GM18858 (cell line): ENCODE measurements around the gene DNAJC22.
"Not testable (repeated sequence)": the region's sequence is repeated elsewhere in the genome, so short reads cannot be mapped to it uniquely, and the experiment has no call there.

Experiments used
- ATAC-seq: cut with Tn5 transposase; IDR thresholded peaks from one replicate; pipeline ENCODE4 v1.9.1; 2021; ENCODE audit not compliant: unreplicated experiment

The DNAJC22 gene

DNA sequence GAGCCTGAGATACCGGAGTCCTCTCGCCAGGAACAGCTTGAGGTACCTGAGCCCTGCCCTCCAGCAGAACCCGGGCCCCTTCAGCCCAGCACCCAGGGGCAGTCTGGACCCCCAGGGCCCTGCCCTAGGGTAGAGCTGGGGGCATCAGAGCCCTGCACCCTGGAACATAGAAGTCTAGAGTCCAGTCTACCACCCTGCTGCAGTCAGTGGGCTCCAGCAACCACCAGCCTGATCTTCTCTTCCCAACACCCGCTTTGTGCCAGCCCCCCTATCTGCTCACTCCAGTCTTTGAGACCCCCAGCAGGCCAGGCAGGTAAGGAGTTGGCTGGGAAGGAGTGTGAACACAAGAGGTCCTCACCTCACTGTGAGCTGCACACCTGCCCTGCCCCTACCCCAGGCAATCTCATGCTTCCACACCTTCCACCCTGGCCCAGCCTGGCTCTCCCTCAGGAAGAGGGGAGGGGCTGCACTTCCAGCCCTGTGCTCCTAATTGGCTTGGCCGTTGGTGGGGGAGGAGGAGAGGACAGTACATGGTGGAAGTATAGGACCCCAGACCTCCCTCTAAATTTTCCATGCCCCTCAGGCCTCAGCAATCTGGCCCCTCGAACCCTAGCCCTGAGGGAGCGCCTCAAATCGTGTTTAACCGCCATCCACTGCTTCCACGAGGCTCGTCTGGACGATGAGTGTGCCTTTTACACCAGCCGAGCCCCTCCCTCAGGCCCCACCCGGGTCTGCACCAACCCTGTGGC lies 15.9 kb upstream of the DNAJC22 start:
- ATAC-seq, result no peak

DNA sequence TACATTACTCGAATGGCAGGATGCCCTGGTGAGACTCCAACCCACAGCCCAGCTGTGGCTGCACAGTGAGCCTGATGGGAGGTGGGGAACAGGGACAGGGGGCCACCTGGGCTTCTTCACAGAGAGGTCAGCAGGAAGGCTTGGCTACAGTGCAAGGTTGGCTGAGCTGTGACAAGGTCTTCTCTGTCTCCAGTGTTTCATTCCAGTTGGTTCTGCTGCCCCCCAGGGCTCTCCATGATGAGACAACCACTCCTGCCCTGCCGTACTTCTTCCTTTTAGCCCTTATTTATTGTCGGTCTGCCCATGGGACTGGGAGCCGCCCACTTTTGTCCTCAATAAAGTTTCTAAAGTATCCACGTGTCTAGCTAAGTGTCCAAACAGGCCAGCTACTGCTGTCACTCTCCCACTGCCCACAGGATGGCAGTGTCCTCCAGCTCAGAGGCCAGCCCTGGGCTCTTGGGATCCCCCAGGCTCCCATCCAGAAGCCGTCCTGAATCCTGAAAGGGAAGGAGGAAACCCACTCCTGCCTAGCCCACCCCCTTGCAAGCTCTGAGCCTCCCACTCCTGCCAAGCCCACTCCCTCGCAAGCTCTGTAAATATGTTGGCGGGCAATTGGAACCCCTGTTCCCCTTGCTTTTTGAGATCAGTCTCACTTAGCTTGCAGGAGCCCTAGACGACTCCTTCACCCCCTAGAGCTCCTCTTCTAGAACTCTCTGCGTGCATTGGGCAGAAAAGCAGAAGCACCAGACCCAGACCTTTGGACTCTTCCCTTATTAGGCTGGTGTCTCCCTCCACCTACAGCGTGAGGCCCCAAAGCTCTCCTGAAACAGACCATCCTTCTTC lies 15.1 kb upstream of the DNAJC22 start:
- no peak for ATAC-seq

DNA sequence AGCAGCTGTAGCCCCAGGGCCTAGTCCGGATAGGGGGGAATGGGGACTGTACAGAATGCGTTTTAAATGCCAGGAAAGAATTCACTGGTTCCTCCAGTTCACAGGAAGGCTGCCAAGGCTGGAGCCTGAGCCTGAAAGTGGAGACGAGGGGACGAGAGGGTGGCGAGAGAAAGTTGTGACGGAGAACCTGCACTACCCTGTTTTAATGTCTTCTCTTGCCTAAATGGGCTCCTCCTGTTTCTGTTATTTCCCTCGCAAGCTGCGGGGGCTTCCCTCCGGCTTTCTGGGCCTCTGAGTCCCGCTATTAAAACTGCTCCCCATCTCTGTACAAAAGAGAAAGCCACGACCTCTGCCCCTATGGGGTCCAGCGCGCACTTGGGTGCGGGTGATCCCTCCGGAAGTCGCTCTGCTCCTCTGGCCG lies 14.2 kb upstream of the DNAJC22 start:
- no peak for ATAC-seq

DNA sequence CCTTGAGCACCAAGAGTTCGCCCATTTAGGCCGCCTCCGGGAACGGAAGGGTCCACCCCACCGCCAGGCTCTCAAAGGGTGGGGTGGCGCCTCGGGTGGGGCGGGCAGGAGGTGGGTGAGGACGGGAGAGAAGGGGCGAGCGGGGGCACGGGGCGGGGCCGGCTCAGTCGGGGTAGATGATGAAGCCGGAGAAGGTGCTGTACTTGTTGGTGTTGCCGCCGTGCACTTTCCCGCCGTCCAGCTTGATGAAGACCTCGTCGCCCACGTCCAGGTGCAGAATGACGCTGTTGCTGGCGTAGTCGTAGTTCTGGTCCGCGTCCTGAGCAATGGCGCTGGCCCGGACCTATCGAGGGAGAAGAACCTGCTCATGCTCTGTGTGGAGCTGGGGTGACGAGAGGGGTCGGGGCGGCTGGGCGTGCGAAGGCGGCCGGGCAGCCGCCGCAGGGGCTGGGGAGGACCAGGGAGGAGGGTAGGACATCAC lies 13.8 kb upstream of the DNAJC22 start:
- no peak for ATAC-seq

DNA sequence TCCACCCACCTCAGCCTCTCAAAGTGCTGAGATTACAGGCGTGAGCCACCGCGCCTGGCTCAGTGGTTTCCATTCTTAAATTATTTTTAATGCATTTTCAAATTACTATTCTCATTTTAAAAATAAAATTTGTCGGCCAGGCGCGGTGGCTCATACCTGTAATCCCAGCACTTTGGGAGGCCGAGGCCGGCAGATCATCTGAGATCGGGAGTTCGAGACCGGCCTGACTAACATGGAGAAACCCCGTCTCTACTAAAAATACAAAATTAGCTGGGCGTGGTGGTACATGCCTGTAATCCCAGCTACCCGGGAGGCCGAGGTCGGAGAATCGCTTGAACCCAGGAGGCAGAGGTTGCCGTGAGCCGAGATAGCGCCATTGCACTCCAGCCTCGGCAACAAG lies 12.9 kb upstream of the DNAJC22 start:
- not testable (repeated sequence) for ATAC-seq

GRCh38 chr12:49334226-49334625 lies 12.5 kb upstream of the DNAJC22 start:
- no peak for ATAC-seq

DNA sequence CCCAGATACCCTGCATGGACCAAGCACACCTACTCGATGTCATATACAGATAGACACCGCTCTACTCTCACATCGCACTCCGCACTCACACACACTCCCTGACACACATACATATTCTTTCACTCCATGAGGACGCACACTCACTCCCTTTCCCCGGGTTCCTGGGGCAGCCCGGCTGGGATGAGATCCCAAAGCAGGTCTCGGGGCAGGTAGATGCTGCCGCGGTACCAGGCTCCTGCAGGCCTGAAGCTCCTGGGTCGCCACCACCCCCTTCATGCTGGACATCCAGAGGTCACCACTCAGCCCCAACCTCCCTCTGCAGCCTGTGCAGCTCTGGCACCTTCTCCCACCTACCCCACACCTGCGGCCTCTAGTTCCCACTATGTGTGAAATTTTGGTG lies 12.0 kb upstream of the DNAJC22 start:
- ATAC-seq, result no peak

DNA sequence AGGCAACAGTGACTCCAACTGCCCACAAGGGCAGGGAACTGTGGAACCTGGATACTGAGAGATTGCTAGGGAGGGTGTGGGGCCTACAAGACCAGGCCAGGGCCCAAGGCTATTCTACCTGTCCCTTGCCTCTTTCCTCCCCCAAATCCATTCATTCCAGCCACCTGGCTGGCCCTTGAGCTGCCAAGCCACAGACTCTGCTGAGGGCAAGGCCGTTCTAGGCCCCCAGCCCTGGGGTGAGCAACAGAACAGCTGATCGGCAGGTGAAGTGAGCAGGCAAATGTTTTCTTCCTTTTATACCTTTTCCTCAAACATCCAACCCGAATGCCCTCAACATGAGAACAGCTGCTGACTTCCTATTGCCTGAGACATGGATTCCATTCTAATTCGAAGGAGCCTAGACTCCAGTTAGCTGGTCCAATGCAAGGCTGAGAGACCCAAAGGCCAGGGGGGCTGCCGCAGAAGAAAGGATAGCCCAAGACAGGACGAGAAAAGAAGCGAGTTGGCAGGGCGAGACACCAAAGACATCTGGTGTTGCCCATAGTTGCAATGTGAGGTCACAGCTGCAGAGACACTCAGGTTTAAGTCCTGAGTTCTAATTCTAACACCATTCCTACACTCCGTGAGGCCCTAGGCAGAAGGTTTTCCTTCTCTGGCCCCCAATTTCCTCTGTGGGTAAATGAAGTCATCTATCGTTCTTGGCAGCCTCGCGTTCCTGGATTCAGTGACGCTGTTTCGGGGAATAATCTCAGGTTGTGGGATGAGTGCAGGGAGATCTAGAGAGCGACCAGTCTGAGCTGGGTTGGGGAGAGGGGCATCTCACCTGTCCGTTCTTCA lies 11.4 kb upstream of the DNAJC22 start:
- ATAC-seq, result no peak

DNA sequence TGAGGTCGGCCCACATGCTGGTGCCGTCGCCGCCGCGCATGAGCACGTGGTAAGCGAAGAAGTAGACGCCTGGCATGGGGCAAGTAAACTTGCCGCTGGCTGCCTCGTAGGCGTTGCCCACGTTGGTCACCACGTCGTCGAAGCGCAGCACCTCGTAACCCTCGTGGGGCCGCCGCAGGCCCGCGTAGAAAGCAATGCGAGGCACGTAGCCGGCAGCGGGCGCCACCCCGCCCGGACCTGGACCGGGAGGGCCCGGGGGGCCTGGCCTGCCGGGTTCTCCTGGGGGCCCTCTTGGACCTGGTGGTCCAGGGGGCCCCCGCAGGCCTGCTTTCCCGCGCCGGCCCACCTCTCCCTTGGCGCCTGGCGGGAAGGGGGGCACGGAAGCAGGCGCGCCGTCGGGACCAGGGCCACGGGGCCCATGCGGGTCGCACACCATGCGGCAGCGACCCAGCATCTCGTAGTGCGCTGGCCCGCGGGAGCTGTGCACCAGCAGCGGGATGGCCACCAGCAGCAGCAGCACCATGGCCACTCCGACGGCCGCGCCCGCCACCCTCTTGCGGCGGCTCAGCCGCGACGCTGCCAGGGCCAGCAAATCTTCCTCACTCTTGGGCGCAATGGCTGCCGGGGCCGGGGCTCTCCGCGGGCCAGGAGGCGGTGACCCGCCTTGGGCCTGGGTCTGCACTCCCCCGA lies 10.6 kb upstream of the DNAJC22 start:
- no peak for ATAC-seq

- no peak for ATAC-seq
Measured at GRCh38 chr12:49336645-49337584, 9.8 kb upstream of the DNAJC22 start, which contains the start of gene C1QL4. TSS of gene C1QL4 (minus strand) at chr12:49337188. CDS start at chr12:49336477, 711 bp downstream.

- ATAC-seq, result no peak
Measured at GRCh38 chr12:49338830-49339463, 7.7 kb upstream of the DNAJC22 start.

DNA sequence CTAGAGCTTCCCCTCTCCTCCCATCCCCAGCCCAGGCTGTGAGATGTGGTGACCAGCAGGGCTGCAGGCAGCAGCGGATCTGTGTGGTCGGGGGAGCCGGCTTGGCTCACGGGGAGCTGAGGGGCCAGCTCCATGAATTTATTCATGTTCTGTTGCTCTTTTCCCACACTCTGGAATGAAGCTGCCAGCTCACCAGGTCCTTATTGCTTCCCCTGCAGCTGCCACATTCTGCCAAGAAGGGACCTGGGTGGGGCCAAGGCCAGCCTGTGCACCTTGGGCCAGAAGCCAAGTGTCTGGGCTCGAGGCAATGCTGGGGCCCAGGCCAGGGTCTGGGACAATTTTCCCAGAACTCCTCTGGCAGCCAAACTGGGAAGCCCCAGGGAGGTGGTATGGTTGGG lies 7.2 kb upstream of the DNAJC22 start:
- no peak for ATAC-seq

DNA sequence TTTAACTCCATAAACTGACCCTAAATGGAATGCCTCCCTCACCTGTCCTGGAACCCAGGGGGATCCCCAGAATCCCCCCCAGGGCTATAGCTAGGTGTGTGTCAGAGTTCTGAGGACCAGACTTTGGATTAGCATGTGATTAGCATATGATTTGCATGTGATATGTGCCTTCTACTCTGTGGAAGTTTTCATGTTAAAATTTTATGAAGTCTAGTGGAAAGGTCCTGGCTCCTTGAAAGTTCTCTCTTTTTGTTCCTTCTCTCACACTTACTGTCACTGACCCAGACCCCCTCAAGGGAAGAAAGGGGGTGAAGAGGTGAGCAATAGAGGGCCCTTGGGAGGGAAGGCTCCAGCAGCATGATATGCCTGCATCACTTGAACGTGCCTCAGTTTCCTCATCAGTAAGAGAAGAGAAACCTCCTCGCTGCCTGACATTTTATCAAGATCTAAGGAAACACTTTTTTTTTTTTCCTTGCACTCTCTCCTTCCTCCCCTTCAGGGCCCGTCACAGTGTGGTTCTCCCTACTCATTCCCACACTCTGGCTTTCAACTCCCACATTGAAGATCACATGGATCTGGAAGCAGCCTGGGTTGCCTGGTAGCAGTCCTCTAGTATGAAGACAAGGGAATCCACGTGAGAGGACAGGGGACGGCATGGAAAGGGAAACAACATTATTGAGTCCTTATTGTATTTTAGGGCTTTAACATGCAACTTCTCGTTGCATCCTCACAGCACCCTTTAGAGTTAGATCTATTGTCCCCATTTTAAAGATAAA lies 6.4 kb upstream of the DNAJC22 start:
- ATAC-seq, result no peak

DNA sequence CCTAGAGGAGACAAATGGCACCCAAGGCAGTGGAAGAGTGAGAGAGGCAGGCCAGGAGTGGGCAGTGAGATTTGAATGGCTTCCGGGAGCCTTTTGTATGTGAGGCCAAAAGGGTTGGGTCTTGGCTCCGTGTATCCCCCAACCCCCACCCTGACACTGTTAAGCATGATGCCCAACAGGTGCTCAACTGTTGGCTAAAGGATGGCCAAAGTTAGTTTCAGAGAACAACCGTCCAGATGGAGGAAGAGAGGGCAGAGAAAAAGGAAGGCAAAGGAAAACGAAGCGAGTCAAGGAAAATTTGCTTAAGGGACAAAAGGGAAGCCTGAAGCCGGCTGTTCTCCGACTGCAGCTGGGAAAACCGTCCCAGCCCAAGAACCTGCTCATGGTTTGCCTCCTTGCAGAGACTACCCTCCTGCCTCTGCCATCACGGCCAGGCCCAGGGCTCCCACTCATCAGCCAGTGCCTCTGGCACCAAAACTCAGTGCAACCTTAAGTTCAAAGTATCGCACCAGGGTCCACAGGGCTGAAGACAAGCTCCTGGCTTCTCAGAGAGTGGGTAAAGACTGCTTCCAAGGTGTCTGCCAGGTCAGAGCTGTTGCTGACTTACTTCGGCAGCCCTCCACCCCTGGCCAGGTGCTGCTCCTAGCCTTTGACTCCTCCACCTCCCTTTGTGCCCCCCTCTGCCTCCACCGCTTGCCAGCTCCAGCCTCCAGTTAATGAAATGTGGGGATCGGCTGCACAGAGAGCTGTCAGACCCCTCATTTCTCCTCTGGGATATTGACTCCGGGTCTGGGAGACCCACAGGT lies 5.5 kb upstream of the DNAJC22 start:
- ATAC-seq, result no peak

DNA sequence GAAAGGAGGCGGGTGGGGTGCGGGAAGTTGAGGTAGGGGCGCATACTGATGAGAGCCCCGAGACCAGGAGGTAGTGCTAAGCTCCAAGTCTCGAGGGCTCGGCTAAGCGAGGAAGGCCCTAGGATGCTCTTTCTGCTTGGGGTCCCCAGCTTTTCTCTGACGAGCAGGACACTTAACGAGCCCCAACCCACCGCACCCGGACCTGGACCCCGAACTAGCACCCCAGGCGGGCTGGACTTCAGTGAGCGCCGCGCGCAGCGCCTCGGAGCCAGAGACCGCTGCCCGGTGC lies 5.0 kb upstream of the DNAJC22 start:
- ATAC-seq, result no peak

GRCh38 chr12:49342066-49342913 lies 4.4 kb upstream of the DNAJC22 start:
- no peak for ATAC-seq
